ENCODE data around the gene USH1G. TPM values are rescaled to one million over a fixed set of nuclear protein-coding genes. Genes with fewer than 3 reads are reported as not detected.

The USH1G gene
- total RNA-seq, 1 experiment from 2014 or later, result 0.48 TPM

DNA sequence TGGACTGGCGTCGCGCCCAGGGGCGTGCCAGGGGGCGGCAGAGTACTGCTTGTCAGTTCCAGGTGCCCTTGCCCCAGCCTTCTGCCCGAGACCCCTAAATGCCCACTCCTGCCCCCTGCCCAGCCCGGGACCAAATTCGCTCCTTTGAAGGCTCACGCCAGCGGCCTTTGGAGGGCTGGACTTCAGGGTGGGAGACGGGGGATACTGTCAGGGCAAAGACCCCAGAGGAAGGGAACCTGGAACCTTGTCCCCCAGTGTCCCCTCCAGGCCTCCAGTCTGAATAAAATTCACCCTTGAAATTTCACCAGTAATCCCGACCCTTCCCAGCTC lies 13.4 kb upstream of the USH1G start:
- no TSS peak for BruUV-seq (replicated peaks)
- H3K9me3 Mint-ChIP-seq (ENCODE audit: unreplicated experiment), result no peaks in the 10 kb centered on the region
- ChIA-PET POLR2A (no interaction called here), CTCF (interaction anchor here (1.6 kb wide), 1 partner anchor 13 kb away, joined by 5 read pairs; no protein-coding TSS in a partner anchor)
- Histone ChIP-seq H3K27me3 (replicated peaks; ENCODE audit: control insufficient read depth, insufficient read depth, low read length) (no peaks in the 10 kb centered on the region; the same call in 1 of the 2 replicates), H3K4me1 (no peaks in the 10 kb centered on the region), H3K36me3 (ENCODE audit: control insufficient read depth, insufficient read depth, low read length) (no peaks in the 10 kb centered on the region), H3K9me3 (no peaks in the 10 kb centered on the region), H3K4me3 (ENCODE audit: low read depth, low read length) (no peak overlapping the region)
- no peak overlapping the region for H3K4me3 Mint-ChIP-seq (ENCODE audit: unreplicated experiment)
- peaks cover 12% of the 10 kb centered on the region for H3K4me1 Mint-ChIP-seq (ENCODE audit: low read depth, unreplicated experiment)
- no peak overlapping the region for H3K27ac Mint-ChIP-seq (ENCODE audit: unreplicated experiment)
- no peak for TF ChIP-seq CTCF (IDR thresholded peaks at IDR 0.05; ENCODE audit: insufficient read depth in 1 of 2, low read depth in 1 of 2, low read length in 1 of 2, severe bottlenecking in 1 of 2, unreplicated experiment in 1 of 2)
- no peak for DNase-seq
- intact Hi-C loops (cut with micrococcal nuclease; ENCODE audit: unreplicated experiment), result no loop called here
- no peaks in the 10 kb centered on the region for H3K36me3 Mint-ChIP-seq (ENCODE audit: insufficient read depth, unreplicated experiment)
- peaks cover 16% of the 10 kb centered on the region for H3K27me3 Mint-ChIP-seq (ENCODE audit: insufficient read depth, unreplicated experiment)

GRCh38 chr17:74935585-74936469 lies 12.8 kb upstream of the USH1G start, which contains the start of gene OTOP3:
TSS of gene OTOP3 (plus strand) at chr17:74935898. CDS start at chr17:74935922, 24 bp downstream.
- Mint-ChIP-seq H3K4me1 (ENCODE audit: low read depth, unreplicated experiment) (peaks cover 12% of the 10 kb centered on the region), H3K27me3 (ENCODE audit: insufficient read depth, unreplicated experiment) (peaks cover 16% of the 10 kb centered on the region), H3K36me3 (ENCODE audit: insufficient read depth, unreplicated experiment) (no peaks in the 10 kb centered on the region), H3K4me3 (ENCODE audit: unreplicated experiment) (no peak within 1 kb of the TSS), H3K9me3 (ENCODE audit: unreplicated experiment) (no peaks in the 10 kb centered on the region), H3K27ac (ENCODE audit: unreplicated experiment) (no peak within 1 kb of the TSS)
- no TSS peak for BruUV-seq (replicated peaks)
- Histone ChIP-seq H3K36me3 (ENCODE audit: control insufficient read depth, insufficient read depth, low read length) (no peaks in the 10 kb centered on the region), H3K4me3 (ENCODE audit: low read depth, low read length) (no peak within 1 kb of the TSS), H3K27me3 (replicated peaks; ENCODE audit: control insufficient read depth, insufficient read depth, low read length) (no peaks in the 10 kb centered on the region; the same call in 1 of the 2 replicates), H3K4me1 (no peaks in the 10 kb centered on the region), H3K9me3 (no peaks in the 10 kb centered on the region)
- ChIA-PET CTCF (interaction anchor here (1.2 to 1.6 kb wide), 3 partner anchors 14 to 26 kb away, joined by 3 to 5 read pairs (median 4); no protein-coding TSS in a partner anchor), POLR2A (no interaction called here)
- intact Hi-C loops (cut with micrococcal nuclease; ENCODE audit: unreplicated experiment), result no loop called here
- no peak for DNase-seq
- no peak for TF ChIP-seq CTCF (IDR thresholded peaks at IDR 0.05; ENCODE audit: insufficient read depth in 1 of 2, low read depth in 1 of 2, low read length in 1 of 2, severe bottlenecking in 1 of 2, unreplicated experiment in 1 of 2)

GRCh38 chr17:74935048-74935447 lies 12.0 kb upstream of the USH1G start:
- no TSS peak for BruUV-seq (replicated peaks)
- Histone ChIP-seq H3K36me3 (ENCODE audit: control insufficient read depth, insufficient read depth, low read length) (no peaks in the 10 kb centered on the region), H3K4me1 (no peaks in the 10 kb centered on the region), H3K27me3 (replicated peaks; ENCODE audit: control insufficient read depth, insufficient read depth, low read length) (no peaks in the 10 kb centered on the region; the same call in 1 of the 2 replicates), H3K9me3 (no peaks in the 10 kb centered on the region), H3K4me3 (ENCODE audit: low read depth, low read length) (no peak overlapping the region)
- intact Hi-C loops (cut with micrococcal nuclease; ENCODE audit: unreplicated experiment), result no loop called here
- no peak for DNase-seq
- H3K27me3 Mint-ChIP-seq (ENCODE audit: insufficient read depth, unreplicated experiment), result peaks cover 16% of the 10 kb centered on the region
- H3K4me3 Mint-ChIP-seq (ENCODE audit: unreplicated experiment), result no peak overlapping the region
- H3K9me3 Mint-ChIP-seq (ENCODE audit: unreplicated experiment), result no peaks in the 10 kb centered on the region
- peaks cover 12% of the 10 kb centered on the region for H3K4me1 Mint-ChIP-seq (ENCODE audit: low read depth, unreplicated experiment)
- H3K27ac Mint-ChIP-seq (ENCODE audit: unreplicated experiment), result no peak overlapping the region
- no peak for TF ChIP-seq CTCF (IDR thresholded peaks at IDR 0.05; ENCODE audit: insufficient read depth in 1 of 2, low read depth in 1 of 2, low read length in 1 of 2, severe bottlenecking in 1 of 2, unreplicated experiment in 1 of 2)
- ChIA-PET CTCF (interaction anchor here (1.2 to 1.3 kb wide), 2 partner anchors 23 to 27 kb away, joined by 3 to 4 read pairs; no protein-coding TSS in a partner anchor), POLR2A (no interaction called here)
- H3K36me3 Mint-ChIP-seq (ENCODE audit: insufficient read depth, unreplicated experiment), result no peaks in the 10 kb centered on the region

All from Caco-2 (cell line).